SK-N-SH treated with all-trans-retinoic acid at 6 μM for 48 hours (cell line): ENCODE data around the gene FAM98C.

Experiments
- ATAC-seq: fragments of 200-7000 bp; cut with Tn5 transposase; 3 replicates; pipeline ENCODE4 v1.9.1; 2020; ENCODE audit warnings: mild to moderate bottlenecking, moderate library complexity
- BACH2 ChIP-seq: fragments of 250-450 bp; sonication (Bioruptor Pico); IDR thresholded peaks from 2 replicates; pipeline ENCODE4 v1.9.0; 2021; ENCODE audit warnings: mild to moderate bottlenecking, borderline replicate concordance
- CREB5 ChIP-seq: fragments of 250-450 bp; sonication (Bioruptor Pico); IDR thresholded peaks from 2 replicates; pipeline ENCODE4 v1.5.1; 2020; ENCODE audit warnings: low read depth, mild to moderate bottlenecking, moderate library complexity
- CSDC2 ChIP-seq: fragments of 250-450 bp; sonication (Bioruptor Pico); IDR thresholded peaks from 2 replicates; pipeline ENCODE4 v1.5.0; 2020; ENCODE audit warnings: mild to moderate bottlenecking, moderate library complexity
- CSRNP3 ChIP-seq: fragments of 250-450 bp; sonication (Bioruptor Pico); IDR thresholded peaks from 2 replicates; pipeline ENCODE4 v1.5.1; 2021; ENCODE audit warnings: mild to moderate bottlenecking, moderate library complexity
- ESRRG ChIP-seq: fragments of 250-450 bp; sonication (Bioruptor Pico); IDR thresholded peaks from 2 replicates; pipeline ENCODE4 v1.6.1; 2021; ENCODE audit warnings: mild to moderate bottlenecking
- ISL1 ChIP-seq: fragments of 250-450 bp; sonication (Bioruptor Pico); IDR thresholded peaks from 2 replicates; pipeline ENCODE4 v2.1.2; 2022; ENCODE audit warnings: mild to moderate bottlenecking, moderate library complexity
- OSR1 ChIP-seq: fragments of 250-450 bp; sonication (Bioruptor Pico); IDR thresholded peaks from 2 replicates; pipeline ENCODE4 v1.8.0; 2022; ENCODE audit warnings: moderate library complexity, mild to moderate bottlenecking, inconsistent platforms
- PATZ1 ChIP-seq: fragments of 250-450 bp; sonication (Bioruptor Pico); IDR thresholded peaks from 2 replicates; pipeline ENCODE4 v1.8.0; 2020; ENCODE audit warnings: mild to moderate bottlenecking, moderate library complexity, borderline replicate concordance
- POU6F1 ChIP-seq: fragments of 250-450 bp; sonication (Bioruptor Pico); IDR thresholded peaks from 2 replicates; pipeline ENCODE4 v1.8.0; 2021; ENCODE audit warnings: low read depth, mild to moderate bottlenecking, moderate library complexity, borderline replicate concordance
- PPARA ChIP-seq: fragments of 250-450 bp; sonication (Bioruptor Pico); IDR thresholded peaks from 2 replicates; pipeline ENCODE4 v1.5.0; 2020; ENCODE audit warnings: mild to moderate bottlenecking, borderline replicate concordance
- RARB ChIP-seq: fragments of 250-450 bp; sonication (Bioruptor Pico); IDR thresholded peaks from 2 replicates; pipeline ENCODE4 v1.8.0; 2021; ENCODE audit warnings: mild to moderate bottlenecking, moderate library complexity
- SNAI2 ChIP-seq: fragments of 250-450 bp; sonication (Bioruptor Pico); IDR thresholded peaks from 2 replicates; pipeline ENCODE4 v1.5.0; 2020; ENCODE audit warnings: mild to moderate bottlenecking, moderate library complexity
- TCF4 ChIP-seq: fragments of 250-450 bp; sonication (Bioruptor Pico); IDR thresholded peaks from 2 replicates; pipeline ENCODE4 v1.8.0; 2021; ENCODE audit warnings: mild to moderate bottlenecking, moderate library complexity, borderline replicate concordance
- TOX ChIP-seq: fragments of 250-450 bp; sonication (Bioruptor Pico); IDR thresholded peaks from 2 replicates; pipeline ENCODE4 v1.8.0; 2021; ENCODE audit warnings: mild to moderate bottlenecking, moderate library complexity, borderline replicate concordance
- TSHZ2 ChIP-seq: fragments of 250-450 bp; sonication (Bioruptor Pico); IDR thresholded peaks from 2 replicates; pipeline ENCODE4 v1.5.0; 2020; ENCODE audit warnings: mild to moderate bottlenecking, moderate library complexity
- ZC3H10 ChIP-seq: fragments of 250-450 bp; sonication (Bioruptor Pico); IDR thresholded peaks from 2 replicates; pipeline ENCODE4 v1.5.1; 2021; ENCODE audit warnings: mild to moderate bottlenecking, moderate library complexity
- ZFP3 ChIP-seq: fragments of 250-450 bp; sonication (Bioruptor Pico); IDR thresholded peaks from 2 replicates; pipeline ENCODE4 v1.5.0; 2020; ENCODE audit warnings: mild to moderate bottlenecking, moderate library complexity
- ZFP30 ChIP-seq: fragments of 450-650 bp; formaldehyde crosslinking; IDR thresholded peaks from 2 replicates; pipeline ENCODE4 v1.5.0; 2022; ENCODE audit warnings: mild to moderate bottlenecking, moderate library complexity
- ZNF565 ChIP-seq: fragments of 450-650 bp; formaldehyde crosslinking; conservative IDR thresholded peaks from 2 replicates; pipeline ENCODE4 v1.5.0; 2020; ENCODE audit warnings: low read depth, mild to moderate bottlenecking, moderate library complexity
- ZNF70 ChIP-seq: fragments of 450-650 bp; formaldehyde crosslinking; IDR thresholded peaks from 2 replicates; pipeline ENCODE4 v1.5.0; 2020; ENCODE audit warnings: mild to moderate bottlenecking, moderate library complexity
- ZNF8 ChIP-seq: fragments of 450-650 bp; formaldehyde crosslinking; IDR thresholded peaks from 2 replicates; pipeline ENCODE4 v1.5.0; 2020; ENCODE audit warnings: mild to moderate bottlenecking, moderate library complexity

FAM98C gene

GRCh38 chr19:38374332-38375097, 28.4 kb upstream of the FAM98C start, which contains the start of gene PSMD8:
Gene PSMD8, plus strand, starts transcription at chr19:38374571. Its CDS starts 31 bp downstream, at chr19:38374602.
- TF ChIP-seq POU6F1: no peak
- TF ChIP-seq ESRRG: 0 out of 2 replicates have a peak, but pooled peaks have one; percentile 17
- peak; percentile 62; the same call in 1 of the 2 replicates for TF ChIP-seq TSHZ2
- TF ChIP-seq ZNF8 (CRISPR knock-in tag): no peak
- peak; percentile 98 for ATAC-seq

GRCh38 chr19:38375098-38375493, 27.8 kb upstream of the FAM98C start:
- TF ChIP-seq ZNF70 (CRISPR knock-in tag) (no peak), ZFP3 (CRISPR knock-in tag) (no peak), TOX (no peak), BACH2 (CRISPR knock-in tag) (no peak), ZFP30 (CRISPR knock-in tag) (no peak), CSRNP3 (CRISPR knock-in tag) (no peak), ZC3H10 (no peak), PPARA (no peak), ISL1 (CRISPR knock-in tag) (no peak)
- peak; percentile 46 for ATAC-seq

GRCh38 chr19:38375748-38376147, 27.1 kb upstream of the FAM98C start:
- TF ChIP-seq CREB5 (no peak), CSDC2 (CRISPR knock-in tag) (no peak), PATZ1 (CRISPR knock-in tag) (no peak), ZNF70 (CRISPR knock-in tag) (no peak), POU6F1 (no peak), SNAI2 (CRISPR knock-in tag) (no peak), OSR1 (CRISPR knock-in tag) (no peak), ZNF565 (CRISPR knock-in tag) (no peak), ZNF8 (CRISPR knock-in tag) (no peak), ZFP3 (CRISPR knock-in tag) (no peak), RARB (CRISPR knock-in tag) (no peak), TCF4 (CRISPR knock-in tag) (no peak), ZC3H10 (no peak), TOX (no peak)
- ATAC-seq: no peak
